ENCODE results near the gene ODAD4.

DNA sequence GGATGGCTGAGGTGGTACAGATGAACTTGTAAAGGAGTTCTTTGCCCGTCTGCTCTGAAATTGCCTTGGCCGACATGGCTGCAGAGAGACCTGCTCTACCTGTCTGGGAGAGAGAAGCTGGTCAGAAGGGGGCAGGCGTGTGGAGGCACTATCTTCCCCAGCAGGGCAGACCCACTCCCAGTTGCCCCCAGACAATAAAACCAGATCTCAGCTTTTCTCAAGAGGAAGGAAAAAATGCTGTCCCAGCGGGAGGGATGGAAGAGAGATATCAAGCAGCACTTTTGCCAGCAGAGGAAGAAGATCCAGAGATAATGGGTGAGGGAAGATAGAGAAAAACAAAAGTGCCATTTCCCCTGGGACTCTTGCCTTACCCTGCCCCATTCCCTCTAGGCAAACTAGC, 16.6 kb upstream of the ODAD4 start:
- TF ChIP-seq, protein P1, sequence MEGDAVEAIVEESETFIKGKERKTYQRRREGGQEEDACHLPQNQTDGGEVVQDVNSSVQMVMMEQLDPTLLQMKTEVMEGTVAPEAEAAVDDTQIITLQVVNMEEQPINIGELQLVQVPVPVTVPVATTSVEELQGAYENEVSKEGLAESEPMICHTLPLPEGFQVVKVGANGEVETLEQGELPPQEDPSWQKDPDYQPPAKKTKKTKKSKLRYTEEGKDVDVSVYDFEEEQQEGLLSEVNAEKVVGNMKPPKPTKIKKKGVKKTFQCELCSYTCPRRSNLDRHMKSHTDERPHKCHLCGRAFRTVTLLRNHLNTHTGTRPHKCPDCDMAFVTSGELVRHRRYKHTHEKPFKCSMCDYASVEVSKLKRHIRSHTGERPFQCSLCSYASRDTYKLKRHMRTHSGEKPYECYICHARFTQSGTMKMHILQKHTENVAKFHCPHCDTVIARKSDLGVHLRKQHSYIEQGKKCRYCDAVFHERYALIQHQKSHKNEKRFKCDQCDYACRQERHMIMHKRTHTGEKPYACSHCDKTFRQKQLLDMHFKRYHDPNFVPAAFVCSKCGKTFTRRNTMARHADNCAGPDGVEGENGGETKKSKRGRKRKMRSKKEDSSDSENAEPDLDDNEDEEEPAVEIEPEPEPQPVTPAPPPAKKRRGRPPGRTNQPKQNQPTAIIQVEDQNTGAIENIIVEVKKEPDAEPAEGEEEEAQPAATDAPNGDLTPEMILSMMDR (conservative IDR thresholded peaks at IDR 0.05) = no peak
- no peak for TF ChIP-seq ZFX (IDR thresholded peaks at IDR 0.05)
